Spinal cord (tissue), 10 donors: Measurements from ENCODE around the gene NCKAP5. TPM values are rescaled to one million over a fixed set of nuclear protein-coding genes. Genes with fewer than 3 reads are reported as not detected.
A peak's percentile ranks its signal among the peaks of the same experiment; 100 is the strongest.
"Not testable (repeated sequence)": the region's sequence is repeated elsewhere in the genome, so short reads cannot be mapped to it uniquely, and the experiment has no call there.

Experiments
- DNase-seq, 6 donors: peaks; one replicate each; pipeline versions ENCODE4 v3.0.0 to v3.0.0-alpha.2; 2013 to 2015; ENCODE audit warnings: low spot score in 6 of 6, low read depth in 4 of 6
- H3K27ac ChIP-seq: one replicate; pipeline ENCODE4 v1.5.1; 2013; ENCODE audit warnings: low read depth, low read length, control low read depth
- H3K27me3 ChIP-seq: one replicate; pipeline ENCODE4 v1.6.1; 2013; ENCODE audit warnings: low read length; ENCODE audit not compliant: control insufficient read depth, insufficient read depth
- H3K36me3 ChIP-seq: one replicate; pipeline ENCODE4 v1.6.1; 2013; ENCODE audit warnings: low read length; ENCODE audit not compliant: control insufficient read depth, insufficient read depth
- H3K4me1 ChIP-seq: one replicate; pipeline ENCODE4 v1.6.1; 2013; ENCODE audit warnings: low read length; ENCODE audit not compliant: control insufficient read depth, insufficient read depth
- H3K4me3 ChIP-seq: one replicate; pipeline ENCODE4 v1.5.1; 2013; ENCODE audit warnings: low read depth, low read length, control low read depth
- H3K9me3 ChIP-seq: one replicate; pipeline ENCODE4 v1.6.1; 2013; ENCODE audit warnings: low read length; ENCODE audit not compliant: control insufficient read depth, insufficient read depth
- WGBS: methylation state at CpG from one replicate; pipeline ENCODE4 v1.1.5; 2013; ENCODE audit warnings: missing lambda C conversion rate; ENCODE audit not compliant: insufficient coverage; 5-methylcytosine and 5-hydroxymethylcytosine counted together
- polyA plus RNA-seq, 2 donors: library from polyadenylated mRNA; unstranded; fragments of 120-200 nt; gene quantifications; one replicate each; pipeline ENCODE4 v1.2.1, GENCODE V29; 2013; ENCODE audit not compliant: insufficient read length in 2 of 2
- total RNA-seq, 2 donors: library from RNA; depleted of rRNA in 1 of 2; stranded (reverse); fragments of 120-200 nt in 1 of 2; fragments of >200 nt in 1 of 2; gene quantifications; one replicate each; pipeline versions ENCODE4 v1.2.3 to v1.2.4, GENCODE V29; 2013 to 2014
- donor health status: healthy.

The NCKAP5 gene
- total and polyA plus RNA-seq, 4 donors: 8.9 to 17.7 (median 11.6) TPM

DNA sequence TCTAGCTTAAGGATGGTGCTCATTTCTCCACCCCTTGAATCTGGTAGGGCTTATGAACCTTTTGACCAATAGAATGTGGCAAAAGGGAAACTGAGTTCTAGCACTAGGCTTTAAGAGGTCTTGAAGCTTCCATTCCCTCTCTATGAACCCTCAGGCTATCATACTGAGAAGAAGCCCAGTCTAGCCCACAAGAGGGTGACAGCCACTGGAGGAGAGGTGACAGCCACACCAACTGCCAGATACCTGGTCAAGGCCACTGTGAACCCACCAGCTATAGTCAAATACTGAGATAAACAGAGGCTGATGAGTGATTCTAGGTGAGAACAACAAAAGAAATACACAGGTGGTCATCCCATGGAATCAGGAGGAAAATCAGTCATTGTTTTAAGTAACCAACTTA, 37.6 kb downstream of the NCKAP5 start:
- no peaks in the 10 kb centered on the region for H3K27me3 ChIP-seq
- no peak overlapping the region for H3K4me3 ChIP-seq
- no peak overlapping the region for H3K27ac ChIP-seq
- H3K4me1 ChIP-seq: no peaks in the 10 kb centered on the region
- H3K9me3 ChIP-seq: no peaks in the 10 kb centered on the region
- H3K36me3 ChIP-seq: no peaks in the 10 kb centered on the region
- DNase-seq: no peak

DNA sequence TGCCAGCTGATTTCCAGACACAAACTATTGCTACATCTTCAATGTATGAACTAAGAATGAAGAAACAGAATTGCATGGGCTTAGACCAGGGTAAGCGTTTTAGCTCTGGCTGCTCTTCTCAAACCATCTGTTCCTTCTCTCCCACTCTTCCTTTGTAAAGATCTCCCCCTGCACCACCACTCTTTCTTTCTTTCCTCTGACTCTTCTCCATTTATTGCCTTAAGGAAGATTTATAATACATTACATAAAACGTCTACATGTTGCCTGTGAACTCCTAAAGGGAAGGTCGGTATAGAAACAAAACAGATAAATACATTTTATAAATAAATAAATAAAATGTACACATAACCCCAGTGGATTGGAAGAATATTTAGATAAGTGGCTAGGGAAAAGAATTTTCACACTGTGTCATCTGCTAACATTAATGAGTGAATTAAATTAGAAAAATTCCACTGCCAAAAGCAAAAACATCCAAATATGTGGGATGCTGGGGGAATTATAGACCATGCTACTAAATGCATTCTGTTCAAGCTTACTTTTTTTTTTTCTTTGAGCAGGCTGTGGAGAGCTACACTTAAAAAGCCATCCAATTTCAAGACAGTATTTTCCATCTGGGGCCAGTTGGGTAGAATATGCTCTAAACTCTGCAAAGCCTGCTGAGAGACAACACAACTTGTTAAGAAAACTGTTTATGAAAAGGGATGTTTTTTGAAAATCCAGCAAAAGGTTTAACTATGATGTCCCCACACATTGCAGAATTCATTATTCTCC, 41.5 kb downstream of the NCKAP5 start:
- no CpG with 5 or more reads among the region's 3 CpGs for WGBS
- Histone ChIP-seq H3K27me3 (no peaks in the 10 kb centered on the region), H3K36me3 (no peaks in the 10 kb centered on the region), H3K9me3 (no peaks in the 10 kb centered on the region), H3K27ac (no peak overlapping the region), H3K4me1 (no peaks in the 10 kb centered on the region), H3K4me3 (no peak overlapping the region)
- peak in 2 of 6 donors; percentile 89 to 91 for DNase-seq

GRCh38 chr2:133525613-133526529, 42.4 kb downstream of the NCKAP5 start:
- no peaks in the 10 kb centered on the region for H3K27me3 ChIP-seq
- WGBS: 83% methylated on average over 1 of the region's 5 CpGs
- H3K4me3 ChIP-seq: no peak overlapping the region
- DNase-seq: no peak
- no peaks in the 10 kb centered on the region for H3K36me3 ChIP-seq
- H3K9me3 ChIP-seq: no peaks in the 10 kb centered on the region
- no peak overlapping the region for H3K27ac ChIP-seq
- no peaks in the 10 kb centered on the region for H3K4me1 ChIP-seq

DNA sequence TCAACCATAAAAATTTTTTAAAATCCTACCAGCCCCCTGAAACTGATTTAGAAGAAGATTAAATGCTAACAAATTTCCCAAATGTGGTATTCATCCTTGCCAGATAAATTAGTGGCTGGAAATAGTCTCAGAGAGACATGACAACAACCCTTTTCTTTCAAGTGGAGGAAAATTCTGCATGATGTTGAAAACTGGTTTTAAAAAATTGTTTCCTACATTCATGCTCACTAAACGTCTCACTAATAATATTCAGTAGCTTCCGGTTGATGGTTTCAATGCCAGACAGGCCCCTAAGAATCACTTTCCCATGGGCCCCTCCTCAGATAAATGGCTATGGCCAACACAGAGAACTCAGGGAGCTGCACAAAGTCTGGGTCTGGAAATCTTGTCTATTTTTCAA, 43.2 kb downstream of the NCKAP5 start:
- WGBS: 82% methylated on average over 2 of the region's 2 CpGs
- H3K4me3 ChIP-seq: no peak overlapping the region
- H3K9me3 ChIP-seq: no peaks in the 10 kb centered on the region
- no peak overlapping the region for H3K27ac ChIP-seq
- H3K4me1 ChIP-seq: no peaks in the 10 kb centered on the region
- no peaks in the 10 kb centered on the region for H3K27me3 ChIP-seq
- H3K36me3 ChIP-seq: no peaks in the 10 kb centered on the region
- DNase-seq: peak in 1 of 6 donors; percentile 50

DNA sequence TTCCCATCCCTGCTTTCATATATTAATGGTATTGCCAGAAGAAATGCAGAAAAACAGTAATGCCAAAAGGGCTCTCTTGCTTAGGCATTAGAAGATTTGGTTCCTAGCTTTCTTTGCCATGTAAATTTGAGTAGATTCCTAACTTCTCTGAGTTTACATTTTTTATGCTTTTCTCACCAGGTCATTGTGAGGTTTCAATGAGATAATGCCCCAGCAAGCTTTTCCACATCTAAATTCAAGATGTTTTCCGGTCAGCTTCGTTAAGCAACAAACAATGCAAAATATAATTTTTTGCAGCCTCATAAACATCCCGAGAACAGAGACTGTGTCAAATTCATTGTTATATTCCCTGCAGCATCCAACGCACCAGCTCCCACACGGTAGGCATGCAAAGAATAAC, 44.9 kb downstream of the NCKAP5 start:
- Histone ChIP-seq H3K9me3 (no peaks in the 10 kb centered on the region), H3K36me3 (no peaks in the 10 kb centered on the region)
- WGBS: 70% methylated on average over 5 of the region's 5 CpGs

DNA sequence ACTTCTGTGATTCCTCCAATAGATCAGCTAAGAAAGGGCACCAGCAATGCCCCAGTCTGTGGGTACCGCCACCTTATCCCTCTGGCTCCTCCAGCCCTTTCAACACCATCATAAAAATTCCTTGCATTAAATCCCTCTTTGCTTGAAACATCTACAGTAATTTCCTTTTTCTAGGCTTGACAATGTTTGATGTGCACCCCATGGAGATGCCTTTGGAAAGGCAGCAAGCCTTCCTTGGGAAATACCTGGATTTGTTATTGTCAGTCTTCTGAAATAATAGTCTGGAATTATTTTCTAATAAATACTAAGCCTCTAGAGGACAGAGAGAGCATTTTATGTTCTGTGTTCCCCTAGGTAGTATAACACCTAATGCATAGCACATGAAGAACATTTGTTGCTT, 46.1 kb downstream of the NCKAP5 start:
- Histone ChIP-seq H3K4me3 (no peak overlapping the region), H3K27me3 (no peaks in the 10 kb centered on the region), H3K4me1 (no peaks in the 10 kb centered on the region), H3K36me3 (no peaks in the 10 kb centered on the region), H3K27ac (no peak overlapping the region), H3K9me3 (no peaks in the 10 kb centered on the region)
- WGBS: 100% methylated on average over 1 of the region's 1 CpG
- DNase-seq: no peak

More for the DNA sequence above, 44.9 kb downstream of the NCKAP5 start:
- H3K27ac ChIP-seq: no peak overlapping the region
- no peaks in the 10 kb centered on the region for H3K27me3 ChIP-seq
- no peaks in the 10 kb centered on the region for H3K4me1 ChIP-seq
- no peak for DNase-seq
- H3K4me3 ChIP-seq: no peak overlapping the region

DNA sequence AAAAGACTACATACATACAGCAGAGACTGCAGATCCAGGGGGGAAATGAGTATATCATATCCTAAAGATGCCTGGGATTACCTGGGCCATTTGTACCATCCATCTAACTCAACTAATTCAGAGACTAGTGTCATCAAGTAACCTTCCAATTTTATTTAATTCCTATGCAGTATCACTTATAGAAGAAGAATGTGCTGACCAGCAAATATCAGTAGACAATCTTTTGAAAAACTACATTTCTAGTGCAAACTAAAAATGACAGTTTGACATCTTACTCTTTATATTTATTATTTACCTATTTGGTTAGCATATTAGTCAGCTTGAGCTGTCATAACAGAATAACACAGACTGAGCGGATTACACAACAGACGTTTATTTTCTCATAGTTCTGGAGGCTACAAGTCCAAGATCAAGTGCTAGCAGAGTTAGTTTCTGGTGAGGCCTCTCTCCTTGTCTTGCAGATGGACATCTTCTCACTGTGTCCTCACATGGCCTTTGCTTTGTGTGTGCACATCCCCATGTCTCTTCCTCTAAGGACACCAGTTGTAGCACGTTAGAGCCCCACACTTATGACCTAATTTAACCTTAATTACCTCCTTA, 47.0 kb downstream of the NCKAP5 start:
- DNase-seq: no peak
- no peaks in the 10 kb centered on the region for H3K27me3 ChIP-seq
- H3K36me3 ChIP-seq: no peaks in the 10 kb centered on the region
- no peaks in the 10 kb centered on the region for H3K4me1 ChIP-seq
- no peak overlapping the region for H3K27ac ChIP-seq
- 96% methylated on average over 2 of the region's 3 CpGs for WGBS
- H3K4me3 ChIP-seq: no peak overlapping the region
- no peaks in the 10 kb centered on the region for H3K9me3 ChIP-seq

GRCh38 chr2:133519677-133520076, 48.6 kb downstream of the NCKAP5 start:
- H3K27me3 ChIP-seq, DNase-seq, H3K4me3 ChIP-seq, H3K9me3 ChIP-seq, H3K27ac ChIP-seq, H3K36me3 ChIP-seq, H3K4me1 ChIP-seq: not testable (repeated sequence)
- WGBS: 100% methylated on average over 1 of the region's 7 CpGs

DNA sequence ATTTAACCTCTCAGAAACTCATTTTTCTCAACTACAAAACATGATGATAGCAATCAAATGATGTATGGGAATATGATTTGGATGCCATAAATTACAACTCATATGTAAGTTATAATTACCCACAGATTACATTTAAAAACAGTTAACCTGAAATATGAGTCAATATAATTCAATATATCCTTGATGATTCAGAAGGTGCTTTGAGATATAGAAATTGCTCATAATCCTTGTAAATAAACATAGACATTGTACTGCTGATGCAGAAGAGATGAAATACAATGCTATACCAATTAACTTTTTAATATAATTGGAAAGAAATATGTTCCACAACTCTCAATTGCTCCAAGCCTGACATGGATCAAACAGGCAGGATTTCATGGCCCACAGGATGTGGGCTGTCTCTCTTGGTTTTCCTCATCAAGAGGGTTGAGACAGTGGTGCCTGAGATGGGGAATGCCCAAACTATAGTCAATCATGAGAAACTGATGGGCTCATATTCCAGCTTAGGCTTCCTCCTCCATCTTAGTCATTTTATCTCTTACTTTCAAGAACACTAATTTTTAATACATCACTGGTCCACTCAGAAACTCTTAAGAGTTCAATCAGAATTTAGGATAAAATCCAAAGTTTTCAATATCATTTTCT, 49.4 kb downstream of the NCKAP5 start:
- Histone ChIP-seq H3K9me3 (no peaks in the 10 kb centered on the region), H3K4me1 (no peaks in the 10 kb centered on the region), H3K27ac (no peak overlapping the region), H3K27me3 (no peaks in the 10 kb centered on the region), H3K36me3 (no peaks in the 10 kb centered on the region), H3K4me3 (no peak overlapping the region)
- no peak for DNase-seq
